CD4-positive, alpha-beta T cell treated with Interleukin-4 for 1 hour (primary cell): Measurements from ENCODE around the gene INTS2.
"Not testable (repeated sequence)": the region's sequence is repeated elsewhere in the genome, so short reads cannot be mapped to it uniquely, and the experiment has no call there.

Experiments
- DNase-seq, 2 donors: peaks; one replicate each; pipeline ENCODE4 v3.0.0-alpha.2; 2020 to 2022

The INTS2 gene

GRCh38 chr17:61927208-61928100, at the start of gene INTS2:
Gene INTS2, minus strand, starts transcription at chr17:61927982. Its CDS starts 1,338 bp downstream, at chr17:61926644.
- DNase-seq, result peak; percentile 96

GRCh38 chr17:61974115-61974514, 46.3 kb upstream of the INTS2 start:
- DNase-seq, result no peak

- no peak for DNase-seq
These were observed 44.5 kb upstream of the INTS2 start for GRCh38 chr17:61972311-61972710.

DNA sequence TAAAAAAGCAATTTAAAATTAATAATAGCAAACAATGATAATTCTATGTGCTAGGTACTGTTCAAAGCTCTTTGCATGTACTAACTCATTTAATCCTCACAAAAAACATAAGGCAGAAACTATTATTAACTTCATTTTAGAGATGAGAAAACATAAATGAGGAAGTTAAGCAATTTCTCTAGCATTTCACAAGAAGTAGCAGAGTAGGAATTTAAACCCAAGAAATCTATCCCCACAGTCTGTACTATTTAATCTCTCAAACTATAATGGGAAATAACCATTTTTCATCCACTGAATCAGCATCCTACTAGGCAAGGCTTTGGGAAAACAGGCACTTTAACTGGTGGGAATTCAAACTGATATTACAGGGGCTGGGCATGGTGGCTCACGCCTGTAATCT, 42.2 kb upstream of the INTS2 start:
- no peak for DNase-seq

DNA sequence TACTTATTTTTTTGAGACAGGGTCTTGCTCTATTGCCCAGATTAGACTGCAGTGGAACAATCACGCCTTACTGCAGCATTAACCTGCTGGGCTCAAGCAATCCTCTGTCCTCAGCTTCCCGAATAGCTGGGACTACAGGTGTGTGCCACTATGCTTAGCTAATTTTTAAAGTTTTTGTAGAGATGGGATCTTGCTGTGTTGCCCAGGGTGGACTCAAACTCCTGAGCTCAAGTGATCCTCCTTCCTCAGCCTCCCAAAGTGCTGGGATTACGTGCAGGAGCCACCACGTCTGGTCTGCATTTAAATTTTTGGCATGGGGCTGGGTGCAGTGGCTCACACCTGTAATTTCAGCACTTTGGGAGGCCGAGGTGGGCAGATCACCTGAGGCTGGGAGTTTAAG, 41.0 kb upstream of the INTS2 start:
- DNase-seq, result no peak

GRCh38 chr17:61967729-61968128, 39.9 kb upstream of the INTS2 start:
- DNase-seq, result no peak

GRCh38 chr17:61966191-61966590, 38.4 kb upstream of the INTS2 start:
- DNase-seq, result no peak

DNA sequence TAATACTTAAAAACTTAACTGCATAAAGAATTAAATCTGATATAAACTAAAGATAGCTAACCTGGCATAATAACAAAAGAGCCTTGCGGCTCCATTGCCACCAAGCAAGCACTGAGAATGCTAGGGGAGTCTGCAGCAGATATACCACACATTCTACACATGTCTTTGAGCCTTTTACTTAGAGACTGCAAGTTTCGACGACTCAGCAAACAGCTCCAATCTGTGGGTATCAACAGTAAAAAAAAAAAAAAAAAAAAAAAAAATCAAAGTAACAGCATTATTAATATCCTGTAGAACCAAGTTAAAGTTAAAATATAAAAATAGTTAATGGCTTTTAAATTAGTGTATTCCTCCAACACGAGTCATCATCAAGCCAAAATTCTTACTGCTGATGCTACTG, 27.8 kb upstream of the INTS2 start:
- no peak for DNase-seq

GRCh38 chr17:61947367-61948078, 19.7 kb upstream of the INTS2 start:
- no peak for DNase-seq

- DNase-seq, result no peak
These were observed 18.6 kb upstream of the INTS2 start for GRCh38 chr17:61946359-61946758.

GRCh38 chr17:61943117-61943516, 15.3 kb upstream of the INTS2 start:
- no peak for DNase-seq

DNA sequence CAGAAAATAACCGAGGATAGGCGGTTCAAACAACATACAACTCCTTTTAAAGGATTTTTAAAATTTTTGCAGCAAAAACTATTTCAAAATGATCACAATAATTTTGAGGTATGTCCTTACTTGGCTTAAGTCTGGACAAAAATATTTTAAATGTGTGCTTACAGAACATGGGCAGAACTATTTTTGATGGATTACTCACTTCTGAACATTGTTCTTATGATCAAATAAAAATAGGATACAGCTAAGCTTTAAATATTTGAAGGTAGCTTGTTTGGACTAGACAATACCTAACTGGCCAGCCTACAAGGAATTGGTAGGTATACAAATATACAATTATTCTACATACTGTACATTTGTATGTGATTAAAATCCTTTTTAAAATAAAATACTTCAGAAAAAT, 14.3 kb upstream of the INTS2 start:
- DNase-seq, result no peak

GRCh38 chr17:61928101-61928436, 287 bp upstream of the INTS2 start:
- no peak for DNase-seq

- DNase-seq, result no peak
These were observed 965 bp downstream of the INTS2 start for GRCh38 chr17:61926826-61927207.

GRCh38 chr17:61915162-61915561, 12.6 kb downstream of the INTS2 start:
- DNase-seq, result not testable (repeated sequence)

- no peak for DNase-seq
These were observed 19.3 kb downstream of the INTS2 start for GRCh38 chr17:61908292-61909037.

DNA sequence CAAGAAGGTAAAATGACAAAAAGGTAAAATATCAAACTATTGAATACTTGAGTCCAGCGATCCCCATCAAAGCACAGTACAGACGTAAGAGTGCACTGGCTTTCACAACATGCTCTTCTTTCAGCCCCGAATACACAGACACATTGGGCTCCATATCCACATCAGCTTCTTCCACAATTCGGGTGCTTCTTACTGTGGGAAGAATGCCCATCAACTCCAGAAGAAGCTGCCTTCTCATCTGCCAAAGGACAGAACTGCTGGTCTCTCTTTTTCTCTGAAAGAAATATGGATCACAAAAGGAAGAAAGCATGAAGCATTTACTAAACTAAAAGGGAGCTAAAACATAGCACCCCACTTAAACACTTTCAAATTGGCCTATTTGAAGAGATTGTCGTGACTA, 20.4 kb downstream of the INTS2 start:
- no peak for DNase-seq

GRCh38 chr17:61904094-61904710, 23.6 kb downstream of the INTS2 start:
- peak; percentile 40 to 70 for DNase-seq

DNA sequence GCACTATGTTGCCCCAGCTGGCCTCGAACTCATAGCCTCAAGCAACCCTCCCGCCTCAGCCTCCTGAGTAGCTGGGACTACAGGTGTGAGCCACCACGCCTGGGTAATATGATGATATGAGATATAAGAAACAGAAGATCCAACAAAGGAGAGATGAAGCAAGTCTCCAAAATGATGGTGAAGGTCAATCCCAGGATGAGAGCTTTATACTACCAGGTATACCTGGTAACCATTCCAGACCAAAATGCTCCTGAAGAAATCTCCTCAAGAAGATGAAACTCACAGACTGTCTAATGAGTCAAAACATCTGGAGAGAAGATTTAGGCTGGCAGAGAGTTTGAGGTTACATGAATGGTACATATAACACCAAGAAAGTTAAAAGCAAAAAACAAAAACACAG, 24.5 kb downstream of the INTS2 start:
- no peak for DNase-seq

GRCh38 chr17:61897548-61898180, 30.1 kb downstream of the INTS2 start:
- DNase-seq, result no peak

DNA sequence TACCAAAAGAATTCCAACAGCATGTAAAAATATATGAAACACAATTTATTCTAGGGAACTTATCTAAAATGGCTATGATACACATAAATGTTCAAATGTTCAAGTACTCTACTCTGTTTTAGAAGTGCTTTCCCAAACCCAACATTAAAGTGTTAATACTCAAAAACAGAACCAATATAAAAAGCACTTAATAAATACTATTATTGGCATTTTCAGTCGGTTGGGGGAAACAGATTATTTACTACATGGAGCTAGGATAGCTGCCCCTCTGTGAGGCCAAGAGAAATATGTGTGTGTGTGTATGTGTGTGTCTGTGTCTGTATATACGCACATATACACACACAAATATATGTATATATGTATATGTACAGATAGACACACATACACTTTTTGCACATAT, 32.4 kb downstream of the INTS2 start:
- DNase-seq, result no peak

- not testable (repeated sequence) for DNase-seq
These were observed 33.5 kb downstream of the INTS2 start for GRCh38 chr17:61894310-61894709.

DNA sequence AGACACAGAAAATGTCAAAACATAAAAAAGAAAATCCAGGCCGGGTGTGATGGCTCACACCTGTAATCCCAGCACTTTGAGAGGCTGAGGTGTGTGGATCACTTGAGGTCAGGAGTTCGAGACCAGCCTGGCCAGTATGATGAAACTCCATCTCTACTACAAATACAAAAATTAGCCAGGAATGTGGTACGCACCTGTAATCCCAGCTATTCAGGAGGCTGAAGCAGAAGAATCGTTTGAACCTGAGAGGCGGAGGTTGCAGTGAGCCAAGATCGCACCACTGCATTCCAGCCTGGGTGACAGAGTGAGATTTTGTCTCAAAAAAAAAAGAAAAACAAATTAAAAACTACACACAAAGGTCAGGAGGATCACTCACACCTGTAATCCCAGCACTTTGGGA, 40.0 kb downstream of the INTS2 start:
- DNase-seq, result not testable (repeated sequence)
